NAMALWA (cell line): ENCODE results near the gene KCNQ5.
"Not testable (repeated sequence)": the region's sequence is repeated elsewhere in the genome, so short reads cannot be mapped to it uniquely, and the experiment has no call there.

Experiments used
- DNase-seq: peaks from one replicate; pipeline ENCODE4 v3.0.0-alpha.2; 2015; ENCODE audit warnings: low spot score

Gene KCNQ5

DNA sequence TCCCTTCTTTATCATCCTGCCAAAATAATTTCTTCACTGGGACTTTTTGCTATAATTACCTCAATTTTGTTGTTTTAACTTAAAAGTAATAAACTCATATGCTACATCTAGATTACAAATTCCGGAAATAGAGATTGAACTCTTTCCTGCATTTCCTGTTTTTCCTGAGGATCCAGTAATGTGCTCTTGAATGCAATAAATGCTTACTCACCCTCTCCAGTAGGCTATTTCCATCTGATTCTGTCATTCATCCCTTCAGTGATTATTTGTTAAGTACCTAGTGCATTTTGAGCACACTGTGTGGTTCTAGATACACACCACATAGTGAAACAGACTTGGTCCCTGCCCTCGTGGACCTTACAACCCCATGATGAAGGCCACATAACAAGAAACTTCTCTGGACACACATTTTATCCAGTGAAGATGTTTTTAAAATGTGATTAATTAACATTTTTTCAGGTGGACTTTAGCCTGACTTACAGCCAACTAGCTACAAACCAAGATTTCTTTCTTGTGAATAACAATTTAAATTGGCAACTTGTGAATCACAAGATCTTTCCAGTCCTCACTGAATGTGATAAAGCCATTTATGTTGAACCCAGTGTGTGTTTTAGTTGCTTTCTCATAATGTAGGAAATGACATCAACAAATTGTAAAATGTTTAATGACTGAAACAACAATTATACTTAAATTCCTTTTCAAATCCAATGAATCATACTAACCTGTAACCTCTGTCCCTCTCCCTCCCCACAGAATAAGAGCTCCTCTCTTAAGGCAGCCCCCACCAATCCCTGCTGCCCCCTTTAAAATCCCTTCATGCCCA, 331.2 kb downstream of the KCNQ5 start:
- DNase-seq, result no peak

DNA sequence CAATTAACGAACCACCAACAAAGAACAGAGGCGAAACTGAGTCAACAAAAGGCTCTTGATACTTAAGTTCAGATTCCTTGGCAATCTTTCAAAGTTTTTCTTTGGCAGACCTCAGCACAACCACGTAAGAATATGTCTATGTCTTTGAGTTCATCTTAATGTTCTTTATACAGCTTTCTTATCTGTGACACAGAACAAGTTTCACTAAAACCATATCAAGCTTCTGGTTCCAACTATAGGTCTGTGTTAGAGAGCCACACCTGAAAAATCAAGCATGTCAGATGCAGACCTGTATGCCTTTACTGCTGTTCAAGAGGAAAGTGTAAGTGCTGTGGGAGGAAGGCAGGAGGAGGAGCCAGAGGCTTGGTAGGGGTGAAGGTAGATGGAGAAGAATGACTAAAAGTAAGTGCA, 332.1 kb downstream of the KCNQ5 start:
- DNase-seq, result no peak

- no peak for DNase-seq
Measured at GRCh38 chr6:72954716-72955115, 332.9 kb downstream of the KCNQ5 start.

DNA sequence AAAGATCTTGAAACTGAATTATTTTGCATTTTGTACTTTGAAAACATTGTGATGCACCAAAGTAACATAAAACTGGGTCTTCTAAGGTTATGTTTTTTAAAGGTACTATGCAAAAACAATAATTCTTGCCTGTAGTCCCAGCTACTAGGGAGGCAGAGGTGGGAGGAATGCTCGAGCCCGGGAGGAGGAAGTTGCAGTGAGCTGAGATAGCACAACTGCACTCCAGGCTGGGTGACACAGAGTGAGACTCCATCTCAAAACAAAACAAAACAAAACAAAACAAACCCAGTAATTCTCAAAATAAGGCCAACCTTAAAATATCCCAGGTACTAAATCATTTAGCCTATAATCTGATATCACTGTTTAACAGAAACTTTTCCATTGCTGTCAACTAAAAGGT, 333.8 kb downstream of the KCNQ5 start:
- DNase-seq, result no peak

DNA sequence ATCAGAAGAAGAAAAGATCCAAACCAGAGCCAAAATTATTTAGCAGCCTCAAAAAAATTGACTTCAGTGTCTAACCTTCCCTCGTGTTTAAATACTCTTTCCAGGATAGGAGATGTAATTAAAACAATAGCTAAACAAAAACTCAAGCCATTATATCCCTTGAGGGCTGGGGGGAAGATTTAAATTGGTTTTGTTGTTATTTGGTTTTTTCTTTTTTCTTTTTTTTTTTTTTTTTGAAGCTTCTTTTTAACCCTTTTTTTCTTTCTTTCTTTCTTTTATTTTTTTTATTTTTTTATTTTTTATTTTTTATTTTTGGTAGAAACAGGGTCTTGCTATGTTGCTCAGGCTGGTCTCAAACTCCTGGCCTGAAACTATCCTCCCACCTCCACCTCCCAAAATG, 334.4 kb downstream of the KCNQ5 start:
- no peak for DNase-seq

DNA sequence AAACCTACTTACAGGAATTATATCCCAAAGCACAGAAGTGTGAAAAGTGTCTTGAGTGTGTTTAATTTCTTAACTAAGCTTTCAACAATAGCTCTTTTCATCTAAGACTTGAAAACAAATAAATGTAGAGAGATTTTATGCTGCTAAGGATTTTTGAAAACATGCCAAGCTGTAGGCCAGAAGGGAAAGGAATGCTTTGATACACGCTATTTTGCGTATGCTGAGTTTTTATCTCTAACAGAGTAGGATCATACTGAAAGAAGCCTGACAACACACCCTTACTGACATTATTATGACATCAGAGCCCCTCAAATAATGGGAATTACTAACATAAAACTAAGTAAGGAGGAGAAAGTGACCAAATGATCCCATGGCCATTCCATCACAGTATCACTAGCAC, 338.0 kb downstream of the KCNQ5 start:
- DNase-seq, result no peak

DNA sequence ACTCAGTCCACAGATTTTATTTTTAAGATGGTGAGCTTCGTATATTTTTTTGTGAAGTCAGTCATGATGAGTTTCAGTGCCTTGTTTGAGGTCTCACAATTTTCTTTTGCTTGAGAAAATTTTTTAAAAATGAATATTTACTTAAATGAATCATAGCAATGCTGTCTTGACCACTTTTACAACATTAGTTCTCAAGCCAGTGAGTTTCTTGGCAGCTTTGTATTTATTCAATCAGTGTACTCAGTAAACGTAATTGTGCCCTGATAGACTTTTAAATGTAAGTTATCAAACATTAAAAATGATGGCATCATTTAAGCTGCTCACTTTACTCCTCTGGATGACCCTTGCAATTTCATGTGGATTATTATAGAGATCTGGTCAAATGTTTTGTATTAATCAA, 342.1 kb downstream of the KCNQ5 start:
- DNase-seq, result no peak

GRCh38 chr6:72966628-72967280, 344.9 kb downstream of the KCNQ5 start:
- no peak for DNase-seq

GRCh38 chr6:72967329-72967728, 345.5 kb downstream of the KCNQ5 start:
- no peak for DNase-seq

DNA sequence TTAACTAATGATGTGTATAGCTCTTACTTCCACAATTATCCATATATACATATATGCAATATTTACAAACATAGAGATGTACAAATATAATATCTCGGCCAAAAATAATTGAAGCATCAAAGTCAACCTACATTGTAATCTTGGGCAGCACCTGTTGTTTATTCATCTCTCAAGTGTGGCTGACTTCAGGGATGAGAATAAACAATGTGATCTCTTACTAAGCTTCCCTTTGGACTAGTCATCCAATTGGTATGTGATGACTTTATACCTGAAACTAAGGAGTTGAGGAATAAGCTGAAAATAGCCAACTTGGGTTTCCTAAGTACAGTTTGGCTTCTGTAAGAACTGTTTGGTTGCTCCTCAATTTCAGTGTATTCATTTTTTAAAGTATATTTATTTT, 346.8 kb downstream of the KCNQ5 start:
- no peak for DNase-seq

DNA sequence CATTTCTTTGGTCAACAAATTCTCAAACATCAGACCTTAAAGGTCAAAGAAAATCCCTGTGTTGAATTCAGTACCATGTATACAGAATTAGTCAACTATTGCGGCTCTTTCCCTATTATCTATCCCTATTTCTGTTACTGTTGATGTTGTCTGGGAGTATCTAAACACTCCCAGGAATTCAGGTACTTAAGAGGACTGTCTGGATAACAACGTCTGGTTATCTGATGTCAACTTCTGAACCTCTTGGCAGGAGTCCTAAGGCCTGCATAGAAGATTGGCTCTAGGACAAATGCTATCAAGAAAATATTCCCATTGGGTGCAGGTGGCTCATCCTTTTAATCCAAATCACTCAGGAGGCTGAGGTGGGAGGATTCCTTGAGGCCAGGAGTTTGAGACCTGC, 347.8 kb downstream of the KCNQ5 start:
- no peak for DNase-seq

- DNase-seq, result no peak
Measured at GRCh38 chr6:72972579-72972978, 350.7 kb downstream of the KCNQ5 start.

- no peak for DNase-seq
Measured at GRCh38 chr6:72974276-72974675, 352.4 kb downstream of the KCNQ5 start.

- DNase-seq, result no peak
Measured at GRCh38 chr6:72975352-72975752, 353.5 kb downstream of the KCNQ5 start.

DNA sequence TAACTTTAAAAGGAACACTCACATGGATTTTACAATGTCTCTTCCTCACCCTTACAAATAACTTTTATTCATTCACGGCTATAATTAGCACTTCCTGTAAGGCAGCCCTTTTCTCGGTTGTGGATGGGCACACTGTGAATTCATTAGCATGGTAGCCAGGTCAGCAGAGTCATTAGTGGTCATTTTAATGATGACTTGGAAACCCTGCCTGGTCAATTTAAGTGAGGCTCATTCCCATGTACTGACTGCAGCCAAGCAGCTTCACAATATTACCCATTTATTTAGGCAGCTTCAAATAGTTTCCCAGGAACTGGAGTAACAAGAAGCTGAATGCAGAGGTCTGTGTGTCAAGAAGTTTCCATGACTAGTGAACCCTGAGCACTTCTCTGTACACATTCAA, 354.6 kb downstream of the KCNQ5 start:
- no peak for DNase-seq

DNA sequence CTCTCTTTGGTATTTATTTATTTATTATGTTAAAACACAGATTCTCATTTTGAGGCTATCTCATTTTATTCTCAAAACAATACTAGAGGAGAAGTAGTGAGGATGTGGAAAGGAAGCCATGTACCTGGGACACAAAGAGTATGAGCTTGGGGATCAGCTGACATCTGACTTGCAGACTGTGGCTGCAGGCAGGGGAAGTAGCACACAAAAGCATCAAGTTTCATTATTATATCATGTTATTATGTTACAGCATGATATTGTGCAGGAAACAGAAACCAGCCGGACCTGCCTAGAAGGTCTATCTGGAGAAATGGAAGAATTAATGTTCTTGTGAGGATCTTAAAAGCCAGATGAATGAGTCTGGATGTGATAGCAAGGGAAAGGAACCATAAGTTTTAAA, 355.2 kb downstream of the KCNQ5 start:
- no peak for DNase-seq

GRCh38 chr6:72978808-72979207, 356.9 kb downstream of the KCNQ5 start:
- DNase-seq, result not testable (repeated sequence)

GRCh38 chr6:72984189-72984831, 362.4 kb downstream of the KCNQ5 start:
- DNase-seq, result not testable (repeated sequence)

DNA sequence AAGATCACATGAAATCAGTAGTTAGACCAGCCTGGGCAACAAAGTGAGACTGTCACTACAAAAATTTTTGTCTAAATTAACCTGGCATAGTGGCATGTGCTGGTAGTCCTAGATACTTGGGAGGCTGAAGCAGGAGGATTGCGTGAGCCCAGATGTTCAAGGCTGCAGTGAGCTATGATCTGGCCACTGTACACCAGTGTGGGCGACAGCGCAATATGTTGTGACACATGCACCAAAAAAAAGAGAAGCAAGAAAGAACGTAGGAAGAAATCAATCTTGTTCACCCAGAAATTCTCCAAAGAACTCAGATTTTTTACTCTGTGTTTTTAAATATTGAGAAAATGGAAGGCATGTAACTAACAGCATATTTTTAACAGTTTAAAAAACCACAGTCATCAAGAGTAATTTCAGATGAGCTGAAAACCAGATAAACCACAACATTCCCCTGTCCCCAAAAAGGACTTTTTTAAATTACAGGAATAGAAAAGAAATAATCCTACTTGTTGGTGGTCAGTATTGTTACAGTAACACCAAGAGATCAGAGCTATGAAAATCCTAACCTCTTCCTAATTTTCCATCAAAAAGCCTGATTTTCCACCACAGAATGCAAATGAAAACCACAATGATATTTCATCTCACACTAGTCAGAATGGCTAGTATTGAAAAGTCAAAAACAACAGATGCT, 363.3 kb downstream of the KCNQ5 start:
- no peak for DNase-seq

GRCh38 chr6:72987301-72987700, 365.4 kb downstream of the KCNQ5 start:
- no peak for DNase-seq

DNA sequence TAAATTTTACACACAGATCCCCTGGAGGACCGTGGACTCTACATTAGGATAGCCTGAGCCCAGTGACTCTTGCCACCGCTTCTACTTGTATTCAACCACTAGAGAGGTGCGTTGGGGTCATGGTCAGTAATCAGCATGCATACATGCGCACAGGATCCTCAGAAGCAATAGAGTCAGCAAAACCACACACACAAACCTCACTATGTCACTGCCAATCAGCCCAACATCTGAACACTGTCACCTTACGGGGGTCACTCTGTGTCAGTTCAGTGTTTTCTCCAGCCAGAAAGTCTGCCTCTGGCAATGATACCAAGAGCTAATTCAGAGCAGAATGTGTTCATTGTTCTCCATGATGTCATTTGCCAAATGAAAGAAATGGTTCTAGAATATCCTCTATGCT, 378.1 kb downstream of the KCNQ5 start:
- no peak for DNase-seq

DNA sequence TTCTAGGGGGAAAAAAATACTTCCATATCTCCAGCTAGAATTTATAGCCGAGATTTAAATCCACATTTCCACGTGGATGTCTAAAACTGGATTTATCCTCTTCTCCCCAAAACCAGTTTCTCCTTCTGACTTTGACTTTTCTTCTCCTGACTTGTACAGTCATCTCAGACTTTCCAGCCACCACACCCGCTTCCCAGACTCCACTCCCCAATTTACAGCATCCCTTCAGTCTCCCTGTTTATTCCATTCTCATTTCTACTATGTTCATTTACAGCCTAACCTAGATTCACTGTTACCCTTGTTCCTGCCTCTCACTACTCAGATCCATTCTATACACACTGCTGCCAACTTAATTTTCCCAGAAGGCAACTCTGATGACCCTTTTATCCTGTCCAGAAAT, 378.6 kb downstream of the KCNQ5 start:
- DNase-seq, result no peak

DNA sequence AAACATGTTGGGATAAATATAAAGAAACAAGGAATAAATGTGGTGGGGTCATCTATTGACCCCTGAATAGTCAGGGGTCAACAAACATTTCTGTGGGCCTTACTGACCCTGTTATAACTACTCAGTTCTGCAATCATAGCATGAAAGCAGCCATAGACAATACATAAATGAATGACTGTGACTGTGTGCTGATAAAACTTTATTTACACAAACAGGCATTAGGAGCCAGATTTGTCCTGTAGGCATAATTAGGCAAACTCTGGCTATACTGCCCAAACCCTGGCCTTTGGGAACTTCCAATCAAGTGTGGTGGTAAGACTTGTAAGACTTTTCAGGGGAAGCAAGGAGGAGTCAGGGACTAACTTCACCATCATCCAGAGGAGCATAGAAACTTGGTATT, 380.7 kb downstream of the KCNQ5 start:
- DNase-seq, result no peak
